ENCODE results near the gene NAB1.
A peak's percentile ranks its signal among the peaks of the same experiment; 100 is the strongest.

NAB1 gene

GRCh38 chr2:190698895-190699294 is 50.0 kb downstream of the NAB1 start:
- H3K36me3 ChIP-seq (ENCODE audit: low read length): no peaks in the 10 kb centered on the region
- H2AFZ ChIP-seq (ENCODE audit: low read depth, low read length, severe bottlenecking): no peak overlapping the region
- H3K27me3 ChIP-seq (ENCODE audit: low read length): no peaks in the 10 kb centered on the region
- no peak overlapping the region for H3K4me3 ChIP-seq (ENCODE audit: insufficient read depth, low read length, poor library complexity, severe bottlenecking)
- H3K9me2 ChIP-seq (replicated peaks; ENCODE audit: insufficient read depth, low read length): no peaks in the 10 kb centered on the region
- no peak overlapping the region for H3K9ac ChIP-seq (ENCODE audit: low read length)
- no peaks in the 10 kb centered on the region for H3K79me2 ChIP-seq (ENCODE audit: insufficient read depth, low read length)
- H3F3A ChIP-seq (ENCODE audit: insufficient read depth): no peaks in the 10 kb centered on the region
- no peak overlapping the region for H3K27ac ChIP-seq (ENCODE audit: low read depth, low read length)
- H3K4me2 ChIP-seq (ENCODE audit: low read depth, low read length, poor library complexity, severe bottlenecking): no peak overlapping the region
- no peaks in the 10 kb centered on the region for H3K9me3 ChIP-seq (ENCODE audit: insufficient read depth, low read length)
- no peaks in the 10 kb centered on the region for H4K20me1 ChIP-seq (ENCODE audit: low read depth, low read length)
- no peak for TF ChIP-seq CTCF (IDR thresholded peaks at IDR 0.05; ENCODE audit: insufficient read depth, low read length, poor library complexity, severe bottlenecking)
- no peak for TF ChIP-seq EZH2phosphoT487 (conservative IDR thresholded peaks at IDR 0.05; ENCODE audit: low read length)

- TF ChIP-seq CTCF (IDR thresholded peaks at IDR 0.05; ENCODE audit: insufficient read depth, low read length, poor library complexity, severe bottlenecking) (no peak), EZH2phosphoT487 (conservative IDR thresholded peaks at IDR 0.05; ENCODE audit: low read length) (no peak)
- H4K20me1 ChIP-seq (ENCODE audit: low read depth, low read length): no peaks in the 10 kb centered on the region
- H2AFZ ChIP-seq (ENCODE audit: low read depth, low read length, severe bottlenecking): peak overlapping the region; percentile 12
Measured at GRCh38 chr2:190701586-190701985, 52.7 kb downstream of the NAB1 start.

GRCh38 chr2:190705280-190705679 is 56.4 kb downstream of the NAB1 start:
- Histone ChIP-seq H3K9me2 (replicated peaks; ENCODE audit: insufficient read depth, low read length) (no peaks in the 10 kb centered on the region), H3K9ac (ENCODE audit: low read length) (no peak overlapping the region), H3K27ac (ENCODE audit: low read depth, low read length) (no peak overlapping the region), H4K20me1 (ENCODE audit: low read depth, low read length) (no peaks in the 10 kb centered on the region), H3F3A (ENCODE audit: insufficient read depth) (no peaks in the 10 kb centered on the region), H2AFZ (ENCODE audit: low read depth, low read length, severe bottlenecking) (no peak overlapping the region), H3K79me2 (ENCODE audit: insufficient read depth, low read length) (no peaks in the 10 kb centered on the region), H3K36me3 (ENCODE audit: low read length) (no peaks in the 10 kb centered on the region), H3K9me3 (ENCODE audit: insufficient read depth, low read length) (no peaks in the 10 kb centered on the region), H3K4me2 (ENCODE audit: low read depth, low read length, poor library complexity, severe bottlenecking) (no peak overlapping the region), H3K27me3 (ENCODE audit: low read length) (no peaks in the 10 kb centered on the region), H3K4me3 (ENCODE audit: insufficient read depth, low read length, poor library complexity, severe bottlenecking) (no peak overlapping the region)
- TF ChIP-seq EZH2phosphoT487 (conservative IDR thresholded peaks at IDR 0.05; ENCODE audit: low read length) (no peak), CTCF (IDR thresholded peaks at IDR 0.05; ENCODE audit: insufficient read depth, low read length, poor library complexity, severe bottlenecking) (no peak)

More at GRCh38 chr2:190701586-190701985, 52.7 kb downstream of the NAB1 start:
- Histone ChIP-seq H3K9ac (ENCODE audit: low read length) (no peak overlapping the region), H3K4me3 (ENCODE audit: insufficient read depth, low read length, poor library complexity, severe bottlenecking) (no peak overlapping the region), H3K27ac (ENCODE audit: low read depth, low read length) (no peak overlapping the region), H3K79me2 (ENCODE audit: insufficient read depth, low read length) (no peaks in the 10 kb centered on the region), H3K4me2 (ENCODE audit: low read depth, low read length, poor library complexity, severe bottlenecking) (no peak overlapping the region), H3K27me3 (ENCODE audit: low read length) (no peaks in the 10 kb centered on the region), H3K9me2 (replicated peaks; ENCODE audit: insufficient read depth, low read length) (no peaks in the 10 kb centered on the region), H3K36me3 (ENCODE audit: low read length) (no peaks in the 10 kb centered on the region), H3F3A (ENCODE audit: insufficient read depth) (no peaks in the 10 kb centered on the region), H3K9me3 (ENCODE audit: insufficient read depth, low read length) (no peaks in the 10 kb centered on the region)
